AG04449 (cell line): ENCODE measurements around the gene GYG2.
"Not testable (repeated sequence)": the region's sequence is repeated elsewhere in the genome, so short reads cannot be mapped to it uniquely, and the experiment has no call there.

ENCODE experiments used
- CTCF ChIA-PET: fragments of 350-600 bp; formaldehyde crosslinking; extraction: SDS; loops from one replicate; lab custom pipeline; 2021; ENCODE audit warnings: antibody characterized with exemption; lab: Yijun Ruan, JAX
- POLR2A ChIA-PET: fragments of 400-600, 350-600 bp; formaldehyde crosslinking; extraction: SDS; loops from one replicate; lab custom pipeline; 2020; ENCODE audit warnings: antibody characterized with exemption, inconsistent platforms; lab: Yijun Ruan, JAX
- DNase-seq: peaks from one replicate; pipeline ENCODE4 v3.0.0-alpha.2; 2010; ENCODE audit warnings: low read depth, low spot score
- H3K4me3 ChIP-seq: 2 replicates; pipeline ENCODE4 v1.5.1; 2011; ENCODE audit warnings: low read depth, mild to moderate bottlenecking, control low read depth, low read length
- TF ChIP-seq, protein P1 (sequence below): IDR thresholded peaks from one replicate; pipeline ENCODE4 v1.5.1; 2011; ENCODE audit warnings: mild to moderate bottlenecking, moderate library complexity, low read length, control low read depth, inconsistent platforms; ENCODE audit not compliant: insufficient read depth; ENCODE audit errors: missing control alignments

The GYG2 gene

DNA sequence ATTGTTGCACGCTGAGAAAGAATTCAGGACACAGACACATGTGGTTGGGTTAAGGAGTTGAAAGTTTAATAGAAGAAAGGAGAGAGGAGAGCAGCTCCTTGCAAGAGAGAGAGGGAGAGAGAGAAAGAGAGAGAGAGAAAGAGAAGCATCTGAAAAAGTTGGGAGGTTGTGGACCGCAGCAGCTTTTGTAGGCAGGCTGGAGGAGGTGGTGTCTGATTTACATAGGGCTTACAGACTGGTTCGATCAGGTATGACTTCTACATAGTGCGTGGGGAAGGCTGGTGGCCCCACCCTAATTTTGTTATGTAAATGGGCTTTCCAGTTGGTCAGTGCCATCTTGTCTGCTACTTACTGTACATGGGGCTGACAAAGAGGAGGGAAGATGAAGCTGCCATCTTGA lies 27.5 kb upstream of the GYG2 start:
- no peak for DNase-seq
- TF ChIP-seq, protein P1, sequence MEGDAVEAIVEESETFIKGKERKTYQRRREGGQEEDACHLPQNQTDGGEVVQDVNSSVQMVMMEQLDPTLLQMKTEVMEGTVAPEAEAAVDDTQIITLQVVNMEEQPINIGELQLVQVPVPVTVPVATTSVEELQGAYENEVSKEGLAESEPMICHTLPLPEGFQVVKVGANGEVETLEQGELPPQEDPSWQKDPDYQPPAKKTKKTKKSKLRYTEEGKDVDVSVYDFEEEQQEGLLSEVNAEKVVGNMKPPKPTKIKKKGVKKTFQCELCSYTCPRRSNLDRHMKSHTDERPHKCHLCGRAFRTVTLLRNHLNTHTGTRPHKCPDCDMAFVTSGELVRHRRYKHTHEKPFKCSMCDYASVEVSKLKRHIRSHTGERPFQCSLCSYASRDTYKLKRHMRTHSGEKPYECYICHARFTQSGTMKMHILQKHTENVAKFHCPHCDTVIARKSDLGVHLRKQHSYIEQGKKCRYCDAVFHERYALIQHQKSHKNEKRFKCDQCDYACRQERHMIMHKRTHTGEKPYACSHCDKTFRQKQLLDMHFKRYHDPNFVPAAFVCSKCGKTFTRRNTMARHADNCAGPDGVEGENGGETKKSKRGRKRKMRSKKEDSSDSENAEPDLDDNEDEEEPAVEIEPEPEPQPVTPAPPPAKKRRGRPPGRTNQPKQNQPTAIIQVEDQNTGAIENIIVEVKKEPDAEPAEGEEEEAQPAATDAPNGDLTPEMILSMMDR = no peak
- ChIA-PET POLR2A (no interaction called here), CTCF (no interaction called here)
- no peak overlapping the region for H3K4me3 ChIP-seq

DNA sequence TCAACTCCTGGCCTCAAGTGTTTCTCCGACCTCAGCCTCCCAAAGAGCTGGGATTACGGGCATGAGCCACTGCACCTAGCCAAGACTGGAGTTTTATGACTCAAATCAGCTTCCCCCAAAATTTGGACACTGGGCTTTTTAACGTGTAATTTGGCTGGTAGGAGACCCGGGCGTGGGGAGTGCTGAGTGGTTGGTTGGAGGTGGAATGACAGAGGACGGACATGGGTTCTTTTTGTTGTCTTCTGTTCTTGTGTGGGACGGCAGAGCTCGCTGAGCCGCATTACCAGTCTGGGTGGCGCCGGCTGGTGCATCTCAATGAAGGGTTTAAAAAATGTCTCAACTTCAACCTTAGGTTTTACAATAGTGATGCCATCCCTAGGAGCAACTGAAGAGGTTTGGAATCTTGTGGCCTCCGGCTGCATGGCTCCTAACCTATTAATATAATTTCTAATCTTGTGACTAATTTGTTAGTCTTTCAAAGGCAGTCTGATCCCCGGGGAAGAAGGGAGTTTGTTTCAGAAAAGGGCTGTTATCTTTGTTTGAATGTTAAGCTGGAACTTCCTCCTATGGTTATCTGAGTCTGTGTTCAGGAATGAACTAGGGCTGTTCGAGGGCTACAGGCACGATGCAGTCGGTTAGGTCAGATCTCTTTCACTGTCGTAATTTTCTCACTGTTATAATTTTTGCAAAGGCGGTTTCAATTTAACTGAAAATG lies 26.2 kb upstream of the GYG2 start:
- POLR2A ChIA-PET, CTCF ChIA-PET, H3K4me3 ChIP-seq, DNase-seq: not testable (repeated sequence)

DNA sequence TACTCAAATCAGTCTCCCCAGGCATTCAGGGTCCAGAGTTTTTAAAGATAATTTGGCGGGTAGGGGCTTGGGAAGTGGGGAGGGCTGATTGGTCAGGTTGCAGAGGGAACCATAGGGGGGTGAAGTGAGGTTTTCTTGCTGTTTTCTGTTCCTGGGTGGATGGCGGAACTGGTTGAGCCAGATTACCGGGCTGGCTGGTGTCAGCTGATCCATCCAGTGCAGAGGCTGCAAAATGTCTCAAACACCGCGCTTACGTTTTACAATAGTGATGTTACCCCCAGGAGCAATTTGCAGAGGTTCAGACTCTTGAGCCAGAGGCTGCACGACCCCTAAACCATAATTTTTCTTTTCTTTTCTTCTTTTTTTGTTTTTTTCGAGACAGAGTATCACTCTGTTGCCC lies 25.2 kb upstream of the GYG2 start:
- POLR2A ChIA-PET, CTCF ChIA-PET, DNase-seq, H3K4me3 ChIP-seq: not testable (repeated sequence)

DNA sequence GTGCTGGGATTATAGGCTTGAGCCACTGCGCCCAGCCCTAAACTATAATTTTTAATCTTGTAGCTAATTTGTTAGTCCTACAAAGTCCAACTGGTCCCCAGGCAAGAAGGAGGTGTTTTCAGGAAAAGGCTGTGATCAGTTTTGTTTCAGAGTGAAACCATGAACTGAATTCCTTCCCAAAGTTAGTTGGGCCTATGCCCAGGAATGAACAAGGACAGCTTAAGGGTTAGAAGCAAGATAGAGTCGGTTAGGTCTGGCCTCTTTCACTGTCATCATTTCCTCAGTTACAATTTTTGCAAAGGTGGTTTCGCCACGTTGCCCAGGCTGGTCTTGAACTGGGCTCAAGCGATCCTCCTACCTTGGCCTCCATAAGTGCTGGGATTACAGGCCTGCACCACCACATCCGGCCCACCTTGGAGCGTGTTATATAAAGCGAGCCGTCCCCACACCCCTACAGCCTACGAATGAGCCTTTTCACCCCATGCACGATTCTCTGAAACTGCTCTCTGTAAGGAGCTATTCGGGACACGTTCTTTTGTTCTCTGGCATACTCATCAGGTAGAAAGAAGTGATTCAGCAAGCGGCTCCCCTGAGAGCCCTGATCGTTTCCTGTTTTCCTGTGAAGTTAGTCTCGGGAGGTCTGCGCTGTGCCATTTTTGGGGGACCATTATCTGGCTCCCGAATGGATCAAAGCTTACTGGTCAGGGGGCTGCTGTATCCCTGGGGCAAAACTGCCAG lies 24.5 kb upstream of the GYG2 start:
- CTCF ChIA-PET, DNase-seq, H3K4me3 ChIP-seq, POLR2A ChIA-PET: not testable (repeated sequence)

DNA sequence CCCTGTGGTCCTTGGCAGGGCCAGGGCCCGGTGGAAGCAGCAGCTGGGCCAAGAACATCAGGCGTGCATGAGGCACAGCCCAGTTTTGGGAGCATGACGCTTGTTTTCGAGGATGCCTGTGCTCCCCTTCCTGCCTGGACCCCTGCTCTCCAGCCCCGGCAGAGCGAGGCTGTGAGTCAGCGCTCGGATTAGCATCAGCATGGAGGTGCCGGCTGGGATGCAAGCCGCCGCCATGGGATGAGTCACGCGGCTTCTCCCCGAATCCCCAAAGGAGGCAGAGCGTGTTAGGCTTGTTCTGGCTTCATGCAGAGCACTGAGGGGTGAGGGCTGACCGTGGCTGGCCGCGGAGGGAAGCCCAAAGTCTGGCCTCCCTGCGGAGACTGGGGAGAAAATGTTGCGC lies 23.9 kb upstream of the GYG2 start:
- DNase-seq, H3K4me3 ChIP-seq, POLR2A ChIA-PET, CTCF ChIA-PET: not testable (repeated sequence)

DNA sequence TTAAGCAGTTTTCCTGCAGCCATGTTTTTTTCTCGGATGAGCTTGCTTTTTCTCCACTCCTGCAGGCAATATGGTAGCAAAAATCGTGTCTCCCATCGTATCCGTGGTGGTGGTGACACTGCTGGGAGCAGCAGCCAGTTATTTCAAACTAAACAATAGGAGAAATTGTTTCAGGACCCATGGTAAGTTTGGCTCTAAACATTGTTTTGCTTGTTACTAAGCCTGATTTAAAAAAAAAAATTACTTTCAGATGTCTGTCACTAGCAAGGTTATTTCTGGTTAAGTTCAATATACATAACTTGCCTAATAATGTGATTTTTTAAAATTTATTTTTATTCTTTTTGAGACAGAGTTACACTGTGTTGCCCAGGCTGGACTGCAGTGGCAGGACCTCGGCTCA lies 17.5 kb upstream of the GYG2 start:
- ChIA-PET POLR2A (no interaction called here), CTCF (interaction anchor here (1.2 to 1.7 kb wide), 2 partner anchors 8 to 12 kb away, joined by 3 to 5 read pairs; no protein-coding TSS in a partner anchor)
- no peak for DNase-seq
- TF ChIP-seq, protein P1 = no peak
- H3K4me3 ChIP-seq = no peak overlapping the region

DNA sequence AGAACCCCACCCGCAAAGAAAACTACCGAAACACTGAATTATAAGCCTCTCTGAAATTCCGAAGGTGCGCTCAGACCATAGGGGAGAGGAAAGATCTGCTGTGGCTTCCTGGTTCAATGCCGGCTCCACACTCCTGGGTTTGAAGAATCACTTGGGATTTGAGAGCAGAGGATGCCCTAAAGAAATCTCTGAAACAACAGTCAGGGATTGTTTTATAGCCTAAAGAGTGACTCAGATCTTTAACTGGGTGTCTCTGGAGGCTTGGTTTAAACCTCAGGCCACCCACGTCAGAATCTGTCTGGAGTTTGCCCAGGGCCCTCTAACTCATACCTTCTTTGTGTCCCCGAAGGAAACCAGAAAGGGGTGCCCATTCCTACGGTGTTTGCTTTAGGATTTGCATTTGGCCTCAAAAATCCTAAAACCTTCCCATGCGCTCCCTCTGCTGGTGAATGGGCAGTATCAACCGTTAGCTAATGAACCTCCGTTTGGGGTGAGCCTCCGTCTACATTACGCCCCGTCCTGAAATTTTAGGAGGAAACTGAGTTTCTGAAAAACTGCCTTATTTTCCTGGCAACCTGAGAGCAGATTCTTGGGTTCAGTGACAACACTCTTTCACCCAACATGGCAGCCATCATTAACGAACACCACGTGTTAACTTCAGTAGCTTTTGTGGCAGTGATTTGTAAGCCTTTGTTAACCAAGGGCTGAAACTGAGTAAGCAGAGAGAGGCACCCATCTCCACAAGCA lies 16.4 kb upstream of the GYG2 start:
- CTCF ChIA-PET = interaction anchor here (1.3 kb wide), 1 partner anchor 14 kb away, joined by 3 read pairs; no protein-coding TSS in a partner anchor
- H3K4me3 ChIP-seq, POLR2A ChIA-PET, DNase-seq: not testable (repeated sequence)
- TF ChIP-seq, protein P1 = peak; percentile 44

DNA sequence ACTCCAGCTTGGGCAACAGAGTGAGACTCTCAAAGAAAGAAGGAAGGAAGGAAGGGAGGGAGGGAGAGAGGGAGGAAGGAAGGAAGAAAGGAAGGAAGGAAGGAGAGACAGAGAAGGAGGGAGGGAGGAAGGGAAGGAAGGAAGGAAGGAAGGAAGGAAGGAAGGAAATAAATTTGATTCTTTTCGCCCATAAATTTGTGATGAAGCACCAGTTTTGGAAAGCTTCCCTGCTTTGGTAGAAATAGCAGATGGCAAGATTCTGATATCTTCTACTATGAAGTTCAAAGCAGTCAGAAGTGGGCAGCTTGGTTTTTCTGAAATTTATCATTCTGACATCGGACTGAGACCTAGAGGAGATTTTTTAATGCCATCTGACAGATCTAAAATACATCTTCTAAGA lies 11.7 kb upstream of the GYG2 start:
- DNase-seq = no peak
- POLR2A ChIA-PET = no interaction called here

More for the DNA sequence above, 11.7 kb upstream of the GYG2 start:
- CTCF ChIA-PET = interaction anchor here (1.0 kb wide), 1 partner anchor 33 kb away, joined by 3 read pairs; no protein-coding TSS in a partner anchor
- TF ChIP-seq, protein P1 = no peak
- H3K4me3 ChIP-seq = no peak overlapping the region
